Osteoblast (primary cell): Measurements from ENCODE around the gene LCAT. TPM values are rescaled to one million over a fixed set of nuclear protein-coding genes. Genes with fewer than 3 reads are reported as not detected.
A peak's percentile ranks its signal among the peaks of the same experiment; 100 is the strongest.

Experiments used
- DNase-seq: peaks from one replicate; pipeline ENCODE4 v3.0.0; 2011; ENCODE audit warnings: low spot score, mixed read lengths; ENCODE audit not compliant: insufficient read length; ENCODE audit errors: missing footprints
- H2AFZ ChIP-seq: 2 replicates; pipeline ENCODE4 v1.6.0; 2011; ENCODE audit warnings: mild to moderate bottlenecking, low read length
- H3K27ac ChIP-seq: 2 replicates; pipeline ENCODE4 v1.5.1; 2011; ENCODE audit warnings: mild to moderate bottlenecking, low read depth, low read length, moderate library complexity
- H3K27me3 ChIP-seq: 2 replicates; pipeline ENCODE4 v1.6.0; 2012; ENCODE audit warnings: mild to moderate bottlenecking, control low read depth, inconsistent platforms, low read length, moderate library complexity; ENCODE audit not compliant: insufficient read depth
- H3K36me3 ChIP-seq: 2 replicates; pipeline ENCODE4 v1.5.1; 2011; ENCODE audit warnings: mild to moderate bottlenecking, low read length, control low read depth, moderate library complexity; ENCODE audit not compliant: insufficient read depth
- H3K4me1 ChIP-seq: 2 replicates; pipeline ENCODE4 v1.5.1; 2011; ENCODE audit warnings: mild to moderate bottlenecking, low read length, control low read depth, moderate library complexity; ENCODE audit not compliant: insufficient read depth
- H3K4me2 ChIP-seq: 2 replicates; pipeline ENCODE4 v1.6.0; 2011; ENCODE audit warnings: mild to moderate bottlenecking, low read length; ENCODE audit not compliant: insufficient read depth
- H3K4me3 ChIP-seq: fragments of 200-600 bp; sonication (generic); 3 replicates; pipeline ENCODE4 v1.5.1; 2012; ENCODE audit warnings: mild to moderate bottlenecking, low read length, inconsistent platforms; ENCODE audit not compliant: insufficient read depth
- H3K79me2 ChIP-seq: 2 replicates; pipeline ENCODE4 v1.6.0; 2012; ENCODE audit warnings: mild to moderate bottlenecking, low read length, control low read depth, inconsistent platforms; ENCODE audit not compliant: insufficient read depth
- H3K9me3 ChIP-seq: 2 replicates; pipeline ENCODE4 v1.5.1; 2011; ENCODE audit warnings: low read depth, low read length, control low read depth
- H4K20me1 ChIP-seq: 2 replicates; pipeline ENCODE4 v1.6.0; 2012; ENCODE audit warnings: mild to moderate bottlenecking, low read length, control low read depth; ENCODE audit not compliant: insufficient read depth
- CTCF ChIP-seq: IDR thresholded peaks from 2 replicates; pipeline ENCODE4 v1.5.1; 2011; ENCODE audit warnings: mild to moderate bottlenecking, low read depth, low read length, moderate library complexity; ENCODE audit errors: extremely low read depth
- total RNA-seq: library from RNA; depleted of rRNA; stranded (reverse); fragments of >200 nt; gene quantifications from 2 replicates; pipeline ENCODE4 v1.2.3, GENCODE V29; 2012

Gene LCAT
- total RNA-seq, 1 donor = 6.9 TPM

GRCh38 chr16:67942200-67942509 is 1.8 kb downstream of the LCAT start:
- H2AFZ ChIP-seq = no peak overlapping the region
- peak; percentile 96 for DNase-seq
- H3K9me3 ChIP-seq = no peaks in the 10 kb centered on the region
- peak; percentile 76 for TF ChIP-seq CTCF
- peaks cover 25% of the 10 kb centered on the region for H3K79me2 ChIP-seq
- H4K20me1 ChIP-seq = peaks cover 39% of the 10 kb centered on the region
- no peak overlapping the region for H3K27ac ChIP-seq
- H3K4me1 ChIP-seq = peaks cover 4% of the 10 kb centered on the region
- no peaks in the 10 kb centered on the region for H3K27me3 ChIP-seq
- no peak overlapping the region for H3K4me3 ChIP-seq
- H3K36me3 ChIP-seq = peaks cover 81% of the 10 kb centered on the region
- H3K4me2 ChIP-seq = no peak overlapping the region

- Histone ChIP-seq H3K27me3 (no peaks in the 10 kb centered on the region), H3K4me2 (no peak overlapping the region), H3K27ac (no peak overlapping the region), H3K36me3 (peaks cover 76% of the 10 kb centered on the region), H2AFZ (no peak overlapping the region), H3K9me3 (no peaks in the 10 kb centered on the region), H3K4me3 (no peak overlapping the region), H3K4me1 (peaks cover 8% of the 10 kb centered on the region), H4K20me1 (peaks cover 38% of the 10 kb centered on the region), H3K79me2 (peaks cover 29% of the 10 kb centered on the region)
- DNase-seq = peak; percentile 60
- no peak for TF ChIP-seq CTCF
Measured at GRCh38 chr16:67941469-67942199, 2.3 kb downstream of the LCAT start.

GRCh38 chr16:67940446-67941089 is 3.4 kb downstream of the LCAT start:
- DNase-seq = peak; percentile 45
- no peaks in the 10 kb centered on the region for H3K9me3 ChIP-seq
- H3K4me3 ChIP-seq = no peak overlapping the region
- no peak for TF ChIP-seq CTCF
- peaks cover 8% of the 10 kb centered on the region for H3K4me1 ChIP-seq
- no peak overlapping the region for H3K4me2 ChIP-seq
- H3K27me3 ChIP-seq = no peaks in the 10 kb centered on the region
- no peak overlapping the region for H2AFZ ChIP-seq
- H4K20me1 ChIP-seq = peaks cover 27% of the 10 kb centered on the region
- no peak overlapping the region for H3K27ac ChIP-seq
- peaks cover 66% of the 10 kb centered on the region for H3K36me3 ChIP-seq
- H3K79me2 ChIP-seq = peaks cover 34% of the 10 kb centered on the region
